Trophoblast cell (in vitro differentiated cells and primary cell): ENCODE measurements around the gene GFOD1.

Experiments
- DNase-seq, 2 donors: peaks; one replicate each; pipeline ENCODE4 v3.0.0-alpha.2; 2016
- H2AFZ ChIP-seq: 2 replicates; pipeline ENCODE4 v1.6.1; 2013; ENCODE audit warnings: low read length, moderate library complexity, mild to moderate bottlenecking; ENCODE audit not compliant: insufficient read depth, poor library complexity
- H2AK5ac ChIP-seq: 2 replicates; pipeline ENCODE4 v1.6.1; 2013; ENCODE audit warnings: mild to moderate bottlenecking, low read length
- H2BK120ac ChIP-seq: 2 replicates; pipeline ENCODE4 v1.6.1; 2013; ENCODE audit warnings: low read length, mild to moderate bottlenecking, moderate library complexity; ENCODE audit not compliant: insufficient read depth, poor library complexity
- H2BK12ac ChIP-seq: 2 replicates; pipeline ENCODE4 v1.6.1; 2013; ENCODE audit warnings: mild to moderate bottlenecking, low read length, moderate library complexity
- H2BK5ac ChIP-seq: 2 replicates; pipeline ENCODE4 v1.6.1; 2013; ENCODE audit warnings: low read length, low read depth, moderate library complexity, mild to moderate bottlenecking; ENCODE audit not compliant: poor library complexity
- H3K14ac ChIP-seq: 2 replicates; pipeline ENCODE4 v1.6.1; 2013; ENCODE audit warnings: mild to moderate bottlenecking, low read length
- H3K18ac ChIP-seq: 2 replicates; pipeline ENCODE4 v1.6.1; 2013; ENCODE audit warnings: mild to moderate bottlenecking, low read length
- H3K23ac ChIP-seq: 2 replicates; pipeline ENCODE4 v1.6.1; 2013; ENCODE audit warnings: low read length
- H3K27ac ChIP-seq: 2 replicates; pipeline ENCODE4 v1.5.1; 2013; ENCODE audit warnings: low read depth, mild to moderate bottlenecking, inconsistent platforms, low read length, moderate library complexity
- H3K27me3 ChIP-seq: 2 replicates; pipeline ENCODE4 v1.6.1; 2013; ENCODE audit warnings: inconsistent platforms, mild to moderate bottlenecking, low read length, moderate library complexity; ENCODE audit not compliant: insufficient read depth
- H3K36me3 ChIP-seq, 2 experiments: 1 replicate in 1 of 2; 2 replicates in 1 of 2; pipeline ENCODE4 v1.6.1; 2013; ENCODE audit warnings: low read length in 2 of 2, mild to moderate bottlenecking in 2 of 2, moderate library complexity in 1 of 2; ENCODE audit not compliant: insufficient read depth in 2 of 2, control insufficient read depth in 1 of 2
- H3K4ac ChIP-seq: 2 replicates; pipeline ENCODE4 v1.6.1; 2013; ENCODE audit warnings: low read depth, mild to moderate bottlenecking, low read length, moderate library complexity
- H3K4me1 ChIP-seq, 2 experiments: 1 replicate in 1 of 2; 2 replicates in 1 of 2; pipeline ENCODE4 v1.6.1; 2013; ENCODE audit warnings: low read length in 2 of 2, mild to moderate bottlenecking in 2 of 2, moderate library complexity in 1 of 2; ENCODE audit not compliant: insufficient read depth in 2 of 2, control insufficient read depth in 1 of 2
- H3K4me2 ChIP-seq: 2 replicates; pipeline ENCODE4 v1.6.1; 2013; ENCODE audit warnings: inconsistent platforms, mild to moderate bottlenecking, low read length, moderate library complexity
- H3K4me3 ChIP-seq: 2 replicates; pipeline ENCODE4 v1.5.1; 2013; ENCODE audit warnings: mild to moderate bottlenecking, low read depth, low read length, inconsistent platforms
- H3K79me1 ChIP-seq: one replicate; pipeline ENCODE4 v1.6.1; 2013; ENCODE audit warnings: low read length
- H3K79me2 ChIP-seq: 2 replicates; pipeline ENCODE4 v1.6.1; 2013; ENCODE audit warnings: low read length, mild to moderate bottlenecking; ENCODE audit not compliant: control insufficient read depth, insufficient read depth, poor library complexity
- H3K9ac ChIP-seq: 2 replicates; pipeline ENCODE4 v1.6.1; 2013; ENCODE audit warnings: mild to moderate bottlenecking, low read length
- H3K9me3 ChIP-seq: 2 replicates; pipeline ENCODE4 v1.6.1; 2013; ENCODE audit warnings: low read depth, mild to moderate bottlenecking, control low read depth, inconsistent platforms, low read length; ENCODE audit not compliant: insufficient read depth
- H4K12ac ChIP-seq: 2 replicates; pipeline ENCODE4 v1.6.1; 2013; ENCODE audit warnings: low read depth, mild to moderate bottlenecking, low read length, moderate library complexity
- H4K8ac ChIP-seq: 2 replicates; pipeline ENCODE4 v1.6.1; 2013; ENCODE audit warnings: low read depth, mild to moderate bottlenecking, low read length, moderate library complexity
- H4K91ac ChIP-seq: one replicate; pipeline ENCODE4 v1.6.1; 2013; ENCODE audit warnings: low read depth, mild to moderate bottlenecking, low read length, moderate library complexity
- WGBS: extraction: QIAGEN DNeasy Blood & Tissue Kit; methylation state at CpG from one replicate; pipeline ENCODE4 v1.1.7; 2013; ENCODE audit warnings: missing lambda C conversion rate; ENCODE audit not compliant: insufficient read length, insufficient coverage; ENCODE audit errors: extremely low coverage; 5-methylcytosine and 5-hydroxymethylcytosine counted together

GFOD1 gene

DNA sequence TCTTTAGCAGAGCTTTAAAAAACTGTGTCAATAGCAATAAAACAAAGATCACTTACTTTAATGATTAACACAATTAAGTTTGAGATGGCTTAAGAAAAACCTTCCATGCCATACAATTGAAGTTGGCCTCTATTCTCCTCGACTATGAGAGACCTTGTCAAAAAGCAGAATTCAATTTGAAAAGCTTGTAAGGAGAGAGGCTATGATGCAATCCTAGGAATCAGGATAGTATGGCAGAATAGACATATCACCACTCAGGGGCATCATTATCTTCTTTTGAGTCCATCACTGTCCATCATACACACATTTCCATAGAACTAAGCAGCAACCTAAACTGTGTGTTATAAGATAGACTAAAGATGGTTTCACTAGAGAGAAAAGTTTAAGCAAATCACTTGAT, 176.2 kb downstream of the GFOD1 start:
- WGBS = no CpG with 5 or more reads among the region's 1 CpG

DNA sequence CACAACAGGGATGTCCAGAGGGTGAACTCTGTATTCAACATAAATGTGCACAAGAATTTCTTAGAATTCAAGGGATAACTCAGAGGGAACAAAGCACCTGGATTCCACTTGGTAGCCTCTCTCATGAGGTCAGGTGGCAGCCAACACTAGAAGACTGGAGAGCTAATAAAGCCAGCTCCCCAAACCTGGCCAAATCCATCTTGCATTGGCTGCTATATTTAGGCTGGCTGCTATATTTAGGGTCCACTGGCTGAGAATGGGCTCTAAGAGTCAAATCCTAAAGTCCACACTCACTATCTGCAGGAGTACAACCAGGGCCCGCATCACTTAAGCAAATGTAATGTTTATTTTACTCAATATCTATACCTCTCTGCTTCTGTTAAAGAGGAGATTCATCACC, 179.1 kb downstream of the GFOD1 start:
- Histone ChIP-seq H3K36me3 (peaks cover 8 to 22% of the 10 kb centered on the region in 2 experiments), H2AK5ac (no peak overlapping the region)

More for the DNA sequence above, 176.2 kb downstream of the GFOD1 start:
- no peak overlapping the region for H3K23ac ChIP-seq
- H3K4ac ChIP-seq = no peak overlapping the region
- no peak overlapping the region for H3K27ac ChIP-seq
- no peak overlapping the region for H3K4me3 ChIP-seq
- no peak overlapping the region for H2BK12ac ChIP-seq
- H3K9me3 ChIP-seq = no peaks in the 10 kb centered on the region
- H4K91ac ChIP-seq = no peak overlapping the region
- H4K12ac ChIP-seq = no peak overlapping the region
- H3K9ac ChIP-seq = no peak overlapping the region
- H2AK5ac ChIP-seq = no peak overlapping the region
- no peak overlapping the region for H3K4me2 ChIP-seq
- no peak overlapping the region for H3K18ac ChIP-seq
- no peaks in the 10 kb centered on the region for H3K27me3 ChIP-seq
- no peaks in the 10 kb centered on the region for H3K4me1 ChIP-seq
- H2AFZ ChIP-seq = no peak overlapping the region
- DNase-seq = no peak
- no peak overlapping the region for H2BK5ac ChIP-seq
- H2BK120ac ChIP-seq = no peak overlapping the region
- H3K36me3 ChIP-seq = peaks cover 8 to 24% of the 10 kb centered on the region in 2 experiments
- H3K14ac ChIP-seq = no peak overlapping the region
- H3K79me2 ChIP-seq = no peaks in the 10 kb centered on the region
- H4K8ac ChIP-seq = no peak overlapping the region
- no peaks in the 10 kb centered on the region for H3K79me1 ChIP-seq

More for the DNA sequence above, 179.1 kb downstream of the GFOD1 start:
- no peak overlapping the region for H3K23ac ChIP-seq
- H3K27ac ChIP-seq = no peak overlapping the region
- no peak overlapping the region for H3K9ac ChIP-seq
- H3K4me3 ChIP-seq = no peak overlapping the region
- no peaks in the 10 kb centered on the region for H3K4me1 ChIP-seq
- no peak for DNase-seq
- H3K9me3 ChIP-seq = no peaks in the 10 kb centered on the region
- H4K12ac ChIP-seq = no peak overlapping the region
- H2BK12ac ChIP-seq = no peak overlapping the region
- no peak overlapping the region for H3K18ac ChIP-seq
- no peaks in the 10 kb centered on the region for H3K79me2 ChIP-seq
- WGBS = no CpG with 5 or more reads among the region's 1 CpG
- no peaks in the 10 kb centered on the region for H3K27me3 ChIP-seq
- no peak overlapping the region for H3K4ac ChIP-seq
- no peak overlapping the region for H4K8ac ChIP-seq
- H2BK5ac ChIP-seq = no peak overlapping the region
- no peaks in the 10 kb centered on the region for H3K79me1 ChIP-seq
- no peak overlapping the region for H3K4me2 ChIP-seq
- H4K91ac ChIP-seq = no peak overlapping the region
- H2BK120ac ChIP-seq = no peak overlapping the region
- H2AFZ ChIP-seq = no peak overlapping the region
- no peak overlapping the region for H3K14ac ChIP-seq
